GM23248 (cell line): ENCODE measurements around the gene ST7. TPM values are rescaled to one million over a fixed set of nuclear protein-coding genes. Genes with fewer than 3 reads are reported as not detected.

Experiments
- DNase-seq: peaks from one replicate; pipeline ENCODE4 v3.0.0-alpha.2; 2015
- H2AFZ ChIP-seq: fragments of 200-600 bp; sonication (generic); 2 replicates; pipeline ENCODE4 v1.6.1; 2016; ENCODE audit warnings: antibody characterized with exemption
- H3F3A ChIP-seq: fragments of 200-600 bp; sonication (generic); 2 replicates; pipeline ENCODE4 v1.6.1; 2016; ENCODE audit warnings: mild to moderate bottlenecking, antibody characterized with exemption, mixed run types; ENCODE audit not compliant: insufficient read depth
- H3K27ac ChIP-seq: fragments of 200-600 bp; sonication (generic); 2 replicates; pipeline ENCODE4 v1.5.1; 2016; ENCODE audit warnings: mild to moderate bottlenecking
- H3K27me3 ChIP-seq: fragments of 200-600 bp; sonication (generic); replicated peaks from 2 replicates; pipeline ENCODE4 v1.6.1; 2016; ENCODE audit warnings: mild to moderate bottlenecking; ENCODE audit not compliant: insufficient read depth
- H3K36me3 ChIP-seq: fragments of 200-600 bp; sonication (generic); 2 replicates; pipeline ENCODE4 v1.6.1; 2016; ENCODE audit warnings: low read depth, mild to moderate bottlenecking
- H3K4me1 ChIP-seq: fragments of 200-600 bp; sonication (generic); 2 replicates; pipeline ENCODE4 v1.6.1; 2016; ENCODE audit warnings: mild to moderate bottlenecking; ENCODE audit not compliant: insufficient read depth
- H3K4me2 ChIP-seq: fragments of 200-600 bp; sonication (generic); one replicate; pipeline ENCODE4 v1.6.1; 2016; ENCODE audit warnings: mild to moderate bottlenecking; ENCODE audit not compliant: unreplicated experiment
- H3K4me3 ChIP-seq: fragments of 200-600 bp; sonication (generic); 2 replicates; pipeline ENCODE4 v1.5.1; 2016; ENCODE audit warnings: mild to moderate bottlenecking
- H3K79me2 ChIP-seq: fragments of 200-600 bp; sonication (generic); 2 replicates; pipeline ENCODE4 v1.6.1; 2016; ENCODE audit warnings: mild to moderate bottlenecking; ENCODE audit not compliant: insufficient read depth
- H3K9ac ChIP-seq: fragments of 200-600 bp; sonication (generic); 2 replicates; pipeline ENCODE4 v1.6.1; 2016; ENCODE audit warnings: mild to moderate bottlenecking
- H3K9me2 ChIP-seq: fragments of 200-600 bp; sonication (generic); 2 replicates; pipeline ENCODE4 v1.6.1; 2016; ENCODE audit warnings: mixed run types, mild to moderate bottlenecking, moderate library complexity; ENCODE audit not compliant: insufficient read depth
- H3K9me3 ChIP-seq: fragments of 200-600 bp; sonication (generic); one replicate; pipeline ENCODE4 v1.6.1; 2017; ENCODE audit warnings: low read depth
- H4K20me1 ChIP-seq: fragments of 200-600 bp; sonication (generic); 2 replicates; pipeline ENCODE4 v1.6.0; 2016; ENCODE audit not compliant: insufficient read depth
- EZH2 ChIP-seq: fragments of 200-600 bp; sonication (generic); IDR thresholded peaks from 2 replicates; pipeline ENCODE4 v1.6.1; 2018; ENCODE audit warnings: antibody characterized with exemption, mild to moderate bottlenecking; ENCODE audit not compliant: insufficient read depth, poor library complexity, severe bottlenecking
- EZH2phosphoT487 ChIP-seq: fragments of 200-600 bp; sonication (generic); IDR thresholded peaks from 2 replicates; pipeline ENCODE4 v1.6.1; 2018; ENCODE audit warnings: antibody characterized with exemption, moderate library complexity, mild to moderate bottlenecking, low read depth; ENCODE audit not compliant: insufficient read depth
- WGBS, 2 experiments: methylation state at CpG; one replicate each; pipeline ENCODE4 v1.1.6; 2015 to 2017; ENCODE audit warnings: low lambda C conversion rate in 2 of 2, low coverage in 1 of 2; ENCODE audit errors: missing lambda C conversion rate in 2 of 2; 5-methylcytosine and 5-hydroxymethylcytosine counted together
- in situ Hi-C: fragments of 300-500 bp; cut with MboI; formaldehyde crosslinking; loops from 2 replicates; pipeline ENCODE4 v1.15.0; 2020
- polyA plus RNA-seq: library from polyadenylated mRNA; unstranded; fragments of >200 nt; fragmentation: Nextera tagmentation; extraction: Ambion mirVana; gene quantifications from 2 replicates; pipeline ENCODE4 v1.2.1, GENCODE V29; 2016
- total RNA-seq: library from RNA; depleted of rRNA; stranded (reverse); fragments of >200 nt; shearing (Covaris generic); gene quantifications from 2 replicates; pipeline ENCODE4 v1.2.3, GENCODE V29; 2014

The ST7 gene
- total and polyA plus RNA-seq, 2 experiments from 2014 or later: 17.8 to 21.9 TPM

GRCh38 chr7:116924741-116925140 lies 28.6 kb upstream of the ST7 start:
- in situ Hi-C loops: loop anchor here (10.0 kb wide), 1 partner anchor 200 kb away; no protein-coding TSS in a partner anchor

DNA sequence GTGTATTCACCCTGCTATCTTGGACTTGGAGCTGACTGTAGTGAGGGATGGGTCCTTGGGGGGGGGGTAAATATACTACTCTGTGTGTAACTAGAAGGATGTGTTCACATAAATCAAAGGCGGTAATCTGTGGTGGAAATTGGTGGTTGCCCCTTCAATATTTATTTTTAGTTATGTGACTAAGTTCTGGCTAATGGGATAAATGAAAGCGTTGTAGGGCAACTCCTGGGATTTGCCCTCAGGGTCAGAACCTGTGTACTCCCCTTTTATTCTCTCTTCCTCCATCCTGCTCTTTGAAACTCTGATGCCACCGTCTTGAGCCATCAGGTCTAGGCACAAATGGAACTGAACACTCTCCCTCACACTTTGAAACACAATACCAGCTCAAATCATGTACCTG lies 24.3 kb upstream of the ST7 start:
- H3K9me3 ChIP-seq: no peaks in the 10 kb centered on the region
- no peak overlapping the region for H2AFZ ChIP-seq
- no peaks in the 10 kb centered on the region for H3K27me3 ChIP-seq
- no peaks in the 10 kb centered on the region for H4K20me1 ChIP-seq
- 0 out of 2 replicates have a peak, but pooled peaks cover 2% of the 10 kb centered on the region for H3K4me1 ChIP-seq
- H3K4me3 ChIP-seq: no peak overlapping the region
- in situ Hi-C loops: loop anchor here (10.0 kb wide), 1 partner anchor 196 kb away; no protein-coding TSS in a partner anchor
- no peaks in the 10 kb centered on the region for H3K79me2 ChIP-seq
- TF ChIP-seq EZH2phosphoT487: no peak
- H3K9me2 ChIP-seq: no peaks in the 10 kb centered on the region
- peaks cover 17% of the 10 kb centered on the region; the same call in 1 of the 2 replicates for H3F3A ChIP-seq
- WGBS, 2 experiments: 78 to 80% methylated on average over 3 of the region's 3 CpGs
- H3K27ac ChIP-seq: no peak overlapping the region
- no peak overlapping the region for H3K9ac ChIP-seq
- no peak for DNase-seq
- H3K4me2 ChIP-seq: no peak overlapping the region
- no peaks in the 10 kb centered on the region for H3K36me3 ChIP-seq

More at GRCh38 chr7:116924741-116925140, 28.6 kb upstream of the ST7 start:
- no peaks in the 10 kb centered on the region for H3K4me1 ChIP-seq
- no peak overlapping the region for H3K4me2 ChIP-seq
- no peak for DNase-seq
- H3K27ac ChIP-seq: no peak overlapping the region
- no peak overlapping the region for H3K4me3 ChIP-seq
- H3K27me3 ChIP-seq: no peaks in the 10 kb centered on the region
- H3K79me2 ChIP-seq: no peaks in the 10 kb centered on the region
- 80 to 84% methylated on average over 5 of the region's 5 CpGs for WGBS, 2 experiments
- no peaks in the 10 kb centered on the region for H3K9me2 ChIP-seq
- no peak overlapping the region for H2AFZ ChIP-seq
- no peaks in the 10 kb centered on the region for H3K36me3 ChIP-seq
- no peaks in the 10 kb centered on the region for H3K9me3 ChIP-seq
- H3K9ac ChIP-seq: no peak overlapping the region
- no peaks in the 10 kb centered on the region for H4K20me1 ChIP-seq
- TF ChIP-seq EZH2: no peak
- TF ChIP-seq EZH2phosphoT487: no peak
- peaks cover 23% of the 10 kb centered on the region; the same call in 1 of the 2 replicates for H3F3A ChIP-seq

DNA sequence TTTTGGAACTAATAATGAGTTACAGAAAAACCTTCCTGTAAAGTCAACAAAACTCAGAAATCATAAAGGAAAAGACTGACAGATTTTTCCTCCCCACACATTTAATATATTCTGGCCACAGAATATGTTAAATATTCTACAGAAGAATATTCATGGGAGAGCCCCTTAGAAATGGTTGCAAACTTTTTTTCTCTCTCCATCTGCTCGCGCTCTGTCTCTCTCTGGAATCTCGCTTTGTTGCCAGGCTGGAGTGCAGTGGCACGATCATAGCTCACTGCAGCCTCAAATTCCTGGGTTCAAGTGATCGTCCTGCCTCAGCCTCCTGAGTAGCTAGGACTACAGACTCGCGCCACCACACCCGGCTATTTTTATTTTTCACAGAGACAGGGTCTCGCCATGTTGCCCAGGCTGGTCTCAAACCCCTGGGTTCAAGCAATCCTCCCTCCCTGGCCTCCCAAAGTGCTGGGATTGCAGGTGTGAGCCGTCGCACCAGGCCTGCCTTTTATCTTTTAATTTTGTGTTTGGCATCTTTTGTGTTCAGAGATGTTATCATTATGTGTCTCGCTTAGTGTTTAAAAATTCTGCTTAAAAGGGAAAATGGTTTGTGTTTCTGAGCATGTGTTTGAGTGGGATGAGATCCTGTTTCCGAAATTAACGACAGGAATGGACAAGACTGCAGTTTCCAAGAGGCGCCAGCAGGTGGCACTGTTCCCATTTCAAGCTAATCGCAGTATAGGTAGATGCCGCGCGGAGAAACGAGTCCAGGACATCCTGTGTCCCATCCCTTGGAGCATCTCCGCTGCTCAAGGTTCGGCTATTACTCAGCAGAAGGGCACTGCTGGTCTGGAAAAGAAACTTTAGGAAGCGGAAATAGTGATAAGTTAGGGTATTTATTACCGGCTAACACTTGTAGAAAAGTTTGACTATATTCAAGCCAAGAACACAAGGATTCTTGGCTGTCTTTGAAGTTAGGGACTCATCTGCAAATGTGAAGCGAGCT lies 23.1 kb upstream of the ST7 start:
- H3K4me1 ChIP-seq: 0 out of 2 replicates have a peak, but pooled peaks cover 2% of the 10 kb centered on the region
- no peaks in the 10 kb centered on the region for H3K79me2 ChIP-seq
- no peaks in the 10 kb centered on the region for H3K9me3 ChIP-seq
- peak; percentile 85 for DNase-seq
- TF ChIP-seq EZH2phosphoT487 (no peak), EZH2 (no peak)
- WGBS, 2 experiments: 9 to 10% methylated on average over 24 to 25 of the region's 25 CpGs
- peak overlapping the region; percentile 63 for H2AFZ ChIP-seq
- no peak overlapping the region for H3K4me3 ChIP-seq
- no peaks in the 10 kb centered on the region for H3K9me2 ChIP-seq
- H3K9ac ChIP-seq: no peak overlapping the region
- no peaks in the 10 kb centered on the region for H3K36me3 ChIP-seq
- in situ Hi-C loops: loop anchor here (10.0 kb wide), 1 partner anchor 195 kb away; no protein-coding TSS in a partner anchor
- peaks cover 9% of the 10 kb centered on the region; the same call in 1 of the 2 replicates for H3F3A ChIP-seq
- H3K4me2 ChIP-seq: no peak overlapping the region
- no peaks in the 10 kb centered on the region for H3K27me3 ChIP-seq
- H4K20me1 ChIP-seq: no peaks in the 10 kb centered on the region
- H3K27ac ChIP-seq: no peak overlapping the region

DNA sequence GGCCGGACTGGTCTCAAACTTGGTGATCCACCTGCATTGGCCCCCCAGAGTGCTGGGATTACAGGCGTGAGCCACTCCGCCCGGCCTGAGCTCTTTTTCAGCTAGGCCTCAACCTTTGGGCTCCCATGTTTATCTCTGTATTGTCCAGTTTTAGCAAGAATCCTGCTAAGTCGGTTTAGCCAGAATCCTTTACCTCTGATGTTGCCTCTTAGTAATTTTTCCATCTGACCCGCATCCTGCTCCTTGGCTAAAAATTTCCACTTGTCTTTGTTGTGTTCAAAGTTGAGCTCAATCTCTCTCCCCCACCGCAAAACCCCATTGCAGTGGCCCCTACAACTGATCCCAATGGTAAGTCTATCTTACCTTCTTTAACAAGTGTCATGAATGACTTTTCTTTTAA lies 20.7 kb upstream of the ST7 start:
- no peak for TF ChIP-seq EZH2phosphoT487
- no peak for TF ChIP-seq EZH2
- H3K4me3 ChIP-seq: no peak overlapping the region
- H3K4me2 ChIP-seq: no peak overlapping the region
- no peak overlapping the region for H3K27ac ChIP-seq
- no peaks in the 10 kb centered on the region for H4K20me1 ChIP-seq
- no peaks in the 10 kb centered on the region for H3K79me2 ChIP-seq
- DNase-seq: no peak
- no peaks in the 10 kb centered on the region for H3K9me3 ChIP-seq
- no peaks in the 10 kb centered on the region for H3K9me2 ChIP-seq
- H3K4me1 ChIP-seq: 0 out of 2 replicates have a peak, but pooled peaks cover 2% of the 10 kb centered on the region
- no peaks in the 10 kb centered on the region for H3F3A ChIP-seq
- no peaks in the 10 kb centered on the region for H3K36me3 ChIP-seq
- in situ Hi-C loops: no loop called here
- 96 to 98% methylated on average over 7 of the region's 7 CpGs for WGBS, 2 experiments
- no peak overlapping the region for H3K9ac ChIP-seq
- H3K27me3 ChIP-seq: no peaks in the 10 kb centered on the region
- H2AFZ ChIP-seq: no peak overlapping the region
